GM23248 (cell line): Measurements from ENCODE around the gene NPAS1.

Source experiments
- EZH2 ChIP-seq: fragments of 200-600 bp; sonication (generic); IDR thresholded peaks from 2 replicates; pipeline ENCODE4 v1.6.1; 2018; ENCODE audit warnings: antibody characterized with exemption, mild to moderate bottlenecking; ENCODE audit not compliant: insufficient read depth, poor library complexity, severe bottlenecking
- EZH2phosphoT487 ChIP-seq: fragments of 200-600 bp; sonication (generic); IDR thresholded peaks from 2 replicates; pipeline ENCODE4 v1.6.1; 2018; ENCODE audit warnings: antibody characterized with exemption, moderate library complexity, mild to moderate bottlenecking, low read depth; ENCODE audit not compliant: insufficient read depth

GRCh38 chr19:47039239-47039874 lies 19.7 kb downstream of the NPAS1 start:
- TF ChIP-seq EZH2phosphoT487 (no peak), EZH2 (no peak)
